ENCODE data around the gene GRIN2A. TPM values are rescaled to one million over a fixed set of nuclear protein-coding genes. Genes with fewer than 3 reads are reported as not detected.

GRIN2A gene
- polyA plus RNA-seq, 1 donor (not counting 4 experiments of a cell fraction or from before 2014, with no cell fraction given), result 0.01 TPM

DNA sequence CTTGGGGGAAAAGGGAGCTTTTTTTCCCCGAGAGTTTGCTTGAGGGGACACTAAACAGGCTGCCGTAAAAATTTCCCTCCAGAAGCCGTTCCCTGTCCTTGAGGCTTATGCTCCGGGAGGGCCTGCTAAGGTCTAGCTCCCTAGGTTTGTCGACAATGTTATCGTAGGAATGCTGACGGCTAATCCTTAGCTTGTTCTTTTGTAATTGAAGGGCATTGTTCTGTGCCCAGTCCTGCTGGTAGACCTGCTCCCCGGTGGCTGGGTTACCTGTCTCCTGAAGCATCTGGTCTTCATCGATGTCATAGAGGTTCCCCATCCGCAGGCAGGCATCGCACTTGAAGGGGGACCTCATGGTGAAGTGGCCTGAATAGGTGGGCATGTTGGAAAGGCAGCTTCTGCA lies 418.7 kb downstream of the GRIN2A start:
- H3K4me2 ChIP-seq (ENCODE audit: control insufficient read depth, extremely low read depth, insufficient read depth, low read depth, low read length), result no peak overlapping the region
- H3K4me3 ChIP-seq (ENCODE audit: control insufficient read depth in 2 of 3, extremely low read depth in 1 of 3, insufficient read depth in 2 of 3, low read depth in 1 of 3, low read length in 3 of 3), result no peak overlapping the region
- H3K27ac ChIP-seq (ENCODE audit: control insufficient read depth, insufficient read depth, low read length), result no peak overlapping the region
- H3K36me3 ChIP-seq (ENCODE audit: control insufficient read depth in 2 of 2, extremely low read depth in 1 of 2, insufficient read depth in 2 of 2, low read length in 2 of 2), result no peaks in the 10 kb centered on the region
- DNase-seq (ENCODE audit: low read depth, low spot score), result no peak
- H3K9me1 ChIP-seq (ENCODE audit: control insufficient read depth, extremely low read depth, insufficient read depth, low read length), result no peaks in the 10 kb centered on the region
- peaks cover 3% of the 10 kb centered on the region for H3K9me3 ChIP-seq (ENCODE audit: control insufficient read depth, low read depth, low read length)
- no peak for TF ChIP-seq EZH2 (IDR thresholded peaks at IDR 0.05; ENCODE audit: low read length)
- TF ChIP-seq, protein P1, sequence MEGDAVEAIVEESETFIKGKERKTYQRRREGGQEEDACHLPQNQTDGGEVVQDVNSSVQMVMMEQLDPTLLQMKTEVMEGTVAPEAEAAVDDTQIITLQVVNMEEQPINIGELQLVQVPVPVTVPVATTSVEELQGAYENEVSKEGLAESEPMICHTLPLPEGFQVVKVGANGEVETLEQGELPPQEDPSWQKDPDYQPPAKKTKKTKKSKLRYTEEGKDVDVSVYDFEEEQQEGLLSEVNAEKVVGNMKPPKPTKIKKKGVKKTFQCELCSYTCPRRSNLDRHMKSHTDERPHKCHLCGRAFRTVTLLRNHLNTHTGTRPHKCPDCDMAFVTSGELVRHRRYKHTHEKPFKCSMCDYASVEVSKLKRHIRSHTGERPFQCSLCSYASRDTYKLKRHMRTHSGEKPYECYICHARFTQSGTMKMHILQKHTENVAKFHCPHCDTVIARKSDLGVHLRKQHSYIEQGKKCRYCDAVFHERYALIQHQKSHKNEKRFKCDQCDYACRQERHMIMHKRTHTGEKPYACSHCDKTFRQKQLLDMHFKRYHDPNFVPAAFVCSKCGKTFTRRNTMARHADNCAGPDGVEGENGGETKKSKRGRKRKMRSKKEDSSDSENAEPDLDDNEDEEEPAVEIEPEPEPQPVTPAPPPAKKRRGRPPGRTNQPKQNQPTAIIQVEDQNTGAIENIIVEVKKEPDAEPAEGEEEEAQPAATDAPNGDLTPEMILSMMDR (optimal IDR thresholded peaks at IDR 0.05 in 1 of 3, IDR thresholded peaks at IDR 0.05 in 1 of 3, conservative IDR thresholded peaks at IDR 0.05 in 1 of 3; ENCODE audit: extremely low read depth in 1 of 3, insufficient read depth in 2 of 3, low read length in 3 of 3), result no peak
- no peaks in the 10 kb centered on the region for H4K20me1 ChIP-seq (ENCODE audit: control insufficient read depth, extremely low read depth, insufficient read depth, low read length)
- no peaks in the 10 kb centered on the region for H3K79me2 ChIP-seq (ENCODE audit: control insufficient read depth, insufficient read depth, low read length)
- FAIRE-seq, result no peak
- H3K4me1 ChIP-seq (ENCODE audit: control insufficient read depth, extremely low read depth, insufficient read depth, low read length), result no peaks in the 10 kb centered on the region
- no peaks in the 10 kb centered on the region for H3K27me3 ChIP-seq (ENCODE audit: control insufficient read depth, extremely low read depth, insufficient read depth, low read length)
- dilution Hi-C loops (cut with MboI; ENCODE audit: extremely low pct_ligation_motif_present, low sequenced_read_pairs), result no loop called here
- H2AFZ ChIP-seq (ENCODE audit: control insufficient read depth, low read length), result no peak overlapping the region
- no peak overlapping the region for H3K9ac ChIP-seq (ENCODE audit: control insufficient read depth, extremely low read depth, insufficient read depth, low read length)

DNA sequence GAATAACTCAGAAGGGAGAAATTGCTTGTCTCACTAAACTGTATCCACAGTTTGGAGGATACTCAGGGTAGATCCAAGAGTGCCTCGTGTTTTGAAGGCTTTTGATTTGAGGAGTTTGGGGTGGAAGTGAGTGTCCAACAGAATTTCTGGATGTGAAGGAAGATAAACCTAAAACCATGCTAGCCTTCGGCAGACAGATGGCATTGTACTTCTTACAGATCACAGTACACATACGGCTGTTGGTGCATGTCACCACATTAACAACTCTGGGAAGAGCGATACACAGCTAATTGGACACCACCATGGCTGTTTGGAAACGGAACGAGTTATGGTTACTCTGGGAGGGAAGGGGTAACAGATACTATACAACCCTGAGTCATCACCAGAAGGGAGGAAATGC lies 420.4 kb downstream of the GRIN2A start:
- H3K27ac ChIP-seq (ENCODE audit: control insufficient read depth, insufficient read depth, low read length), result no peak overlapping the region
- FAIRE-seq (no peak), DNase-seq (ENCODE audit: low read depth, low spot score) (no peak)
- no peaks in the 10 kb centered on the region for H3K36me3 ChIP-seq (ENCODE audit: control insufficient read depth in 2 of 2, extremely low read depth in 1 of 2, insufficient read depth in 2 of 2, low read length in 2 of 2)
- TF ChIP-seq, protein P1 (optimal IDR thresholded peaks at IDR 0.05 in 1 of 3, IDR thresholded peaks at IDR 0.05 in 1 of 3, conservative IDR thresholded peaks at IDR 0.05 in 1 of 3; ENCODE audit: extremely low read depth in 1 of 3, insufficient read depth in 2 of 3, low read length in 3 of 3), result no peak
- no peak for TF ChIP-seq EZH2 (IDR thresholded peaks at IDR 0.05; ENCODE audit: low read length)
- H3K79me2 ChIP-seq (ENCODE audit: control insufficient read depth, insufficient read depth, low read length), result no peaks in the 10 kb centered on the region
- dilution Hi-C loops (cut with MboI; ENCODE audit: extremely low pct_ligation_motif_present, low sequenced_read_pairs), result no loop called here
- H3K9ac ChIP-seq (ENCODE audit: control insufficient read depth, extremely low read depth, insufficient read depth, low read length), result no peak overlapping the region
- no peak overlapping the region for H2AFZ ChIP-seq (ENCODE audit: control insufficient read depth, low read length)
- no peak overlapping the region for H3K4me3 ChIP-seq (ENCODE audit: control insufficient read depth in 2 of 3, extremely low read depth in 1 of 3, insufficient read depth in 2 of 3, low read depth in 1 of 3, low read length in 3 of 3)
- no peaks in the 10 kb centered on the region for H4K20me1 ChIP-seq (ENCODE audit: control insufficient read depth, extremely low read depth, insufficient read depth, low read length)
- H3K9me3 ChIP-seq (ENCODE audit: control insufficient read depth, low read depth, low read length), result peaks cover 3% of the 10 kb centered on the region
- H3K4me1 ChIP-seq (ENCODE audit: control insufficient read depth, extremely low read depth, insufficient read depth, low read length), result no peaks in the 10 kb centered on the region
- no peak overlapping the region for H3K4me2 ChIP-seq (ENCODE audit: control insufficient read depth, extremely low read depth, insufficient read depth, low read depth, low read length)
- H3K27me3 ChIP-seq (ENCODE audit: control insufficient read depth, extremely low read depth, insufficient read depth, low read length), result no peaks in the 10 kb centered on the region
- no peaks in the 10 kb centered on the region for H3K9me1 ChIP-seq (ENCODE audit: control insufficient read depth, extremely low read depth, insufficient read depth, low read length)

Data from keratinocyte (primary cell).